Measurements from ENCODE around the gene YIPF1. TPM values are rescaled to one million over a fixed set of nuclear protein-coding genes. Genes with fewer than 3 reads are reported as not detected.

YIPF1 gene
- 5.9 TPM for polyA plus RNA-seq (2012; ENCODE audit: insufficient read depth, insufficient read length, low read depth)

DNA sequence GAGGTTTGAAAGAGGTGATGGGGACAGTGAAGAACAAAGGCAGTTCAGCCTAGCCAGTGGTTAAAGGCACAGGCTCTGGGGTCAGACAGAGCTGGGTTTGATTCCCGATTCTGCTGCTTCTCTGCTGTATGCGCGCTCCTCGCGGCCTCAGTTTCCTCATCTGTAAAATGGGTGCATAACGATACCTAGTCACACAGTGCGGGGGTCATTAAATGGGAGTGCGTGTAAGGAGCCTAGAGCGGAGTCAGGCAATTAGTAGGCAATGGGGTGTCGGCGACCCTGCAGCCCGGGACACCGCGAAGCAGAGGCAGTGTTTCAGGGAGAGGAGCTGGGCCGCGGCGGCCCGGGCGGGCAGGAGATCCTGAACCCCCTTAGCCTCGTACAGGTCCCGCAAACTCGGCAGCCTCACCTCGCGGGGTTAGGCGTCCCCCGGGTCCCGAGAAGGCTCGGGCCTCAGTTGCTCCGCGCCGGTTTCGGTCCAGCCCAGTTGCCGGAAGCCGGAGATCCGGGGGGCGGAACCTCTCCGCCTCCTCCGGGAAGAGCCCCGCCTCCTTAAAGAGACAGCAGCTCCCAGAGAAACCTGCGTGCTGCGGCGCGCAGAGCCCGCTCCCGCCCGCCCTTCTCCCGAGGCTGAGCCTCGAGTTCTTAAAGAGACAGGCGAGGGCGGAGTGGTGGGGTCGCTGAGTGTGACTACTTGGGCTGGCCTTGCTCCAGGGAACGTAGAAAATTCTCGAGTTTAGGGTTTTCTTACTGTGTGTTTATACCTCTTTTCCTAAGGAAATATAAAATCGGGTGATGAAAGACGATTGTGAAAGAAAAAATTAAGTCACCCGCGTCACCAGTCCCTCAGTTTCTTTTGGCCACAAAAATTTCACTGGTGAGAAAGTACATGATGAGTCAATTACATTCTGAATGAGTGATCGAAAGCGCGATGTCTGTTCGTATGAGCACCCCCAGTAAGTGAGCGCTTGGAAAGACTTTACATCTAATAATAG is at the start of gene YIPF1:
TSS of gene YIPF1 (minus strand) at position 494 of the 995 bp plus-strand sequence. CDS start 860 bp downstream, outside the sequence.
- TF ChIP-seq, protein P1, sequence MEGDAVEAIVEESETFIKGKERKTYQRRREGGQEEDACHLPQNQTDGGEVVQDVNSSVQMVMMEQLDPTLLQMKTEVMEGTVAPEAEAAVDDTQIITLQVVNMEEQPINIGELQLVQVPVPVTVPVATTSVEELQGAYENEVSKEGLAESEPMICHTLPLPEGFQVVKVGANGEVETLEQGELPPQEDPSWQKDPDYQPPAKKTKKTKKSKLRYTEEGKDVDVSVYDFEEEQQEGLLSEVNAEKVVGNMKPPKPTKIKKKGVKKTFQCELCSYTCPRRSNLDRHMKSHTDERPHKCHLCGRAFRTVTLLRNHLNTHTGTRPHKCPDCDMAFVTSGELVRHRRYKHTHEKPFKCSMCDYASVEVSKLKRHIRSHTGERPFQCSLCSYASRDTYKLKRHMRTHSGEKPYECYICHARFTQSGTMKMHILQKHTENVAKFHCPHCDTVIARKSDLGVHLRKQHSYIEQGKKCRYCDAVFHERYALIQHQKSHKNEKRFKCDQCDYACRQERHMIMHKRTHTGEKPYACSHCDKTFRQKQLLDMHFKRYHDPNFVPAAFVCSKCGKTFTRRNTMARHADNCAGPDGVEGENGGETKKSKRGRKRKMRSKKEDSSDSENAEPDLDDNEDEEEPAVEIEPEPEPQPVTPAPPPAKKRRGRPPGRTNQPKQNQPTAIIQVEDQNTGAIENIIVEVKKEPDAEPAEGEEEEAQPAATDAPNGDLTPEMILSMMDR (IDR thresholded peaks at IDR 0.05; ENCODE audit: low read depth, low read length), result no peak
- peak; percentile 82 for DNase-seq
- no peaks in the 10 kb centered on the region for H3K27me3 ChIP-seq

DNA sequence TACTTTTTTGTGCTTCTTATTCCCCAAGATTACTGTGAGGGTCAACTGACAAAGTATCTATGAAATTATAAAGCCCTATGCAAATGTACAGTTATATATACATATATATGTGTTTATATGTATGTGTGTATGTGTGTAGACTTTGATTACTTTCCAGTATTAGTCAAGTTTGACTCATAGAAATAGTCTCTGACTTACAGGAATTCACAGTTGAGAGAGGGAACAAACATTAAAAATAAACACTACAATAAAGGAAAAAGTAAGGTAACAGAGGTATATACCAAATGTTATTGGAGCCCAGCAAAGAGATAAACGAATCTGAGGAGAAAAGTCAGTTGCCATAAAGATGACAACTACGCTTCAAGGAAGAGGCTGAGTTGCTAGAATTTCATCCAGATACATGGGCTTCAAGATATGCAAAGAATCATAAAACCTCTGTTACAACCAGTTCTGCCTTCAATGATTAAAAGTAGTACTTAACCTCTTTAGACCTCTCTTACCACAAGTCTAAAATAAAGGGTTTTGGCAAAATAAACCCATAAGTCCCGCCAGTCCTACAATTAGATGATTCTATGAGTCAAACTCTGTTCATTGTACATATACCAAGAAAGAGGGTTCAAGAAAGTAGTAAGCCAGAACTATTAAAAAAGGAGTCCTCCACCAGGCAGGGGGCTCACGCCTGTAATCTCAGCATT is 48.7 kb upstream of the YIPF1 start:
- TF ChIP-seq, protein P1 (IDR thresholded peaks at IDR 0.05; ENCODE audit: low read depth, low read length), result no peak
- Histone ChIP-seq H3K36me3 (no peaks in the 10 kb centered on the region), H3K27me3 (no peaks in the 10 kb centered on the region), H3K4me3 (ENCODE audit: low read depth, low read length) (no peak overlapping the region), H3K9me3 (no peaks in the 10 kb centered on the region), H3K4me1 (no peaks in the 10 kb centered on the region; the same call in 1 of the 2 replicates)
- DNase-seq, result no peak

More for the DNA sequence above, at the start of gene YIPF1:
- Histone ChIP-seq H3K4me1 (no peaks in the 10 kb centered on the region), H3K4me3 (ENCODE audit: low read depth, low read length) (peak within 1 kb of the TSS; percentile 73), H3K36me3 (no peaks in the 10 kb centered on the region), H3K9me3 (no peaks in the 10 kb centered on the region)

DNA sequence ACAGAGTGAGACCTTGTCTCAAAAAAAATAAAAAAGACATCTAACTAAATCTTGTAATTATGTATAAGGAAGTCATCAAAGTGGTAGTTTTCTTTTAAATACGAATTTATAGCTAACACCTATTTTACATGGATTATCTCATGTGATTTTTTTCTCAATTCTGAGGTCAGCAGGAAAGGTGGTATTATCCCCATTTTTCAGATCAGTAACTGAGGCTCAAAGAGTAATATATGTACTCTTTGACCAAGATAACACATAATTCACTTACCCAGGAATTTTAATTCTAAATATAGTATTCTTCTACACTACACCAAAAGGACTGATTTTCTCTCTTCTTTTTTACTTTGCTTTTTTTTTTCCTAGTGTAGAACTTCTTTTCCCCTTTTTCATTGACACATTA is 46.8 kb upstream of the YIPF1 start:
- Histone ChIP-seq H3K27me3 (no peaks in the 10 kb centered on the region), H3K4me3 (ENCODE audit: low read depth, low read length) (no peak overlapping the region), H3K36me3 (no peaks in the 10 kb centered on the region), H3K4me1 (no peaks in the 10 kb centered on the region; the same call in 1 of the 2 replicates), H3K9me3 (no peaks in the 10 kb centered on the region)
- no peak for DNase-seq
- TF ChIP-seq, protein P1 (IDR thresholded peaks at IDR 0.05; ENCODE audit: low read depth, low read length), result no peak

DNA sequence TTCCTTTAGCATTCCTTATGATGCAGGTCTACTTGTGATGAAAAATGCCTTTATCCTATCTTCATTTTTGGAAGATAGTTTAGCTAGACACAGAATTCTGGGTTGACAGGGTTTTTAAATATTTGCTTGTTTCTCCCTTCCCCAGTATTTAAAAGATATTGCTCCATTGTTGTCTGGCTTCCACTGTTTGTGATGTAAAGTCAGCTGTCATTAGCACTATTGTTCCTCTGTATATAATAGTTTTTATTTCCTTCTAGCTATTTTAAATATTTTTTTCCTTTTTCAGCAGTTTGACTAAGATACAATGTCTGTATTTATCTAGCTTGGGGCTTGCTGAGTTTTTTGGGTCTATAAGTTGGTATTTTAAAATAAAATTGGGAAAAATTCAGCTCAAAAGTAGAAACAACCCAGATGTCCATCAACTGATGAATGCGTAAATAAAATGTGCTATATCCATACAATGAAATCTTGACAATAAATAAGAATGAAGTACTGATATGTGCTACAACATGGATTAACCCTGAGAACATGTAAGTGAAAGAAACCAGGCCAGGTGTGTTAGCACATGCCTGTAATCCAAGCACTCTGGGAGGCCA is 44.7 kb upstream of the YIPF1 start:
- H3K9me3 ChIP-seq, result no peaks in the 10 kb centered on the region
- no peaks in the 10 kb centered on the region for H3K27me3 ChIP-seq
- no peaks in the 10 kb centered on the region; the same call in 1 of the 2 replicates for H3K4me1 ChIP-seq
- TF ChIP-seq, protein P1 (IDR thresholded peaks at IDR 0.05; ENCODE audit: low read depth, low read length), result no peak
- H3K36me3 ChIP-seq, result no peaks in the 10 kb centered on the region
- H3K4me3 ChIP-seq (ENCODE audit: low read depth, low read length), result no peak overlapping the region
- no peak for DNase-seq

DNA sequence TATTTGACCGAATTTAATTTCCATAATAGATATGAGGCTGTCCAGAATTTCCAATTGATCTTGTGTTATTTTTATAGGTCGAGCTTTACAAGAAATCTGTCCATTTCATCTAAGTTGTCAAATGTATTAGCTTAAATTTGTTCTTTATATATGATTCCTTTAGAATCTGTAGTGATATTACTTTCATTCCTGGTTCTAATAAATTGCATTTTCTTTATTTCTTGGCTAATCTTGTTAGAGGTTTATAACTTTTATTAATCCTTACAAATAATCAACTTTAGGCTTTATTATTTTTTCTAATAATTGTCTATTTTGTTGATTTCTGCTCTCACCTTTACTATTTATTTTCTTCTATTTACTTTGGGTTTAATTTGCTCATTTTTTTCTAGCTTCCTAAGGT is 41.9 kb upstream of the YIPF1 start:
- Histone ChIP-seq H3K27me3 (no peaks in the 10 kb centered on the region), H3K4me3 (ENCODE audit: low read depth, low read length) (no peak overlapping the region), H3K36me3 (no peaks in the 10 kb centered on the region), H3K4me1 (no peaks in the 10 kb centered on the region), H3K9me3 (no peaks in the 10 kb centered on the region)
- no peak for DNase-seq
- TF ChIP-seq, protein P1 (IDR thresholded peaks at IDR 0.05; ENCODE audit: low read depth, low read length), result no peak

All from BE2C (cell line).